PC-9 (cell line): Measurements from ENCODE around the gene LPCAT1. TPM values are rescaled to one million over a fixed set of nuclear protein-coding genes. Genes with fewer than 3 reads are reported as not detected.

Source experiments
- BruUV-seq: library from RNA; stranded (reverse); fragments of 400-500 nt; replicated peaks from 2 replicates; lab custom pipeline; 2021; lab: Mats Ljungman, UMichigan
- CTCF ChIA-PET: fragments of 300-600 bp; sonication (Branson Sonifier 250); formaldehyde crosslinking; loops from one replicate; lab custom pipeline; 2022; ENCODE audit warnings: antibody characterized with exemption; lab: Charles Lee
- POLR2A ChIA-PET: fragments of 300-600 bp; sonication (Branson Sonifier 250); formaldehyde crosslinking; loops from one replicate; lab custom pipeline; 2022; ENCODE audit warnings: antibody characterized with exemption; ENCODE audit not compliant: unreplicated experiment; lab: Charles Lee
- DNase-seq, 2 experiments: peaks; one replicate each; pipeline versions ENCODE4 v3.0.0 to v3.0.0-alpha.2; 2015 to 2022; ENCODE audit warnings: mixed read lengths in 1 of 2
- H2AFZ ChIP-seq: fragments of 200-600 bp; sonication (generic); 2 replicates; pipeline ENCODE4 v1.8.1; 2017; ENCODE audit warnings: antibody characterized with exemption
- H3F3A ChIP-seq: fragments of 200-600 bp; sonication (generic); 2 replicates; pipeline ENCODE4 v1.8.1; 2017; ENCODE audit warnings: antibody characterized with exemption, mild to moderate bottlenecking, low read depth; ENCODE audit not compliant: insufficient read depth
- H3K27ac ChIP-seq: fragments of 200-600 bp; sonication (generic); 2 replicates; pipeline ENCODE4 v1.6.1; 2016; ENCODE audit warnings: mixed run types
- H3K27me3 ChIP-seq: fragments of 200-600 bp; sonication (generic); 2 replicates; pipeline ENCODE4 v1.6.1; 2016; ENCODE audit warnings: low read depth, mixed run types; ENCODE audit not compliant: insufficient read depth
- H3K36me3 ChIP-seq: fragments of 200-600 bp; sonication (generic); 2 replicates; pipeline ENCODE4 v1.6.1; 2016; ENCODE audit warnings: low read depth, mixed run types
- H3K4me1 ChIP-seq: fragments of 200-600 bp; sonication (generic); replicated peaks from 2 replicates; pipeline ENCODE4 v1.6.1; 2016; ENCODE audit warnings: mixed run types; ENCODE audit not compliant: insufficient read depth
- H3K4me2 ChIP-seq: fragments of 200-600 bp; sonication (generic); 2 replicates; pipeline ENCODE4 v1.6.1; 2017; ENCODE audit warnings: mixed run types
- H3K4me3 ChIP-seq: fragments of 200-600 bp; sonication (generic); 2 replicates; pipeline ENCODE4 v1.6.1; 2016; ENCODE audit warnings: mixed run types
- H3K79me2 ChIP-seq: fragments of 200-600 bp; sonication (generic); 2 replicates; pipeline ENCODE4 v1.6.1; 2017; ENCODE audit warnings: low read depth, mixed run types
- H3K9me2 ChIP-seq: fragments of 200-600 bp; sonication (generic); 2 replicates; pipeline ENCODE4 v1.8.1; 2017; ENCODE audit warnings: mild to moderate bottlenecking; ENCODE audit not compliant: insufficient read depth
- H3K9me3 ChIP-seq: fragments of 200-600 bp; sonication (generic); 2 replicates; pipeline ENCODE4 v1.8.1; 2016; ENCODE audit warnings: low read depth; ENCODE audit not compliant: insufficient read depth
- H4K20me1 ChIP-seq: fragments of 200-600 bp; sonication (generic); 2 replicates; pipeline ENCODE4 v1.8.1; 2017; ENCODE audit not compliant: insufficient read depth
- CTCF ChIP-seq: fragments of 200-600 bp; sonication (generic); conservative IDR thresholded peaks from 2 replicates; pipeline ENCODE4 v1.6.1; 2017; ENCODE audit warnings: mixed run types, antibody characterized with exemption, mild to moderate bottlenecking, moderate library complexity
- EZH2 ChIP-seq: fragments of 200-600 bp; sonication (generic); IDR thresholded peaks from 2 replicates; pipeline ENCODE4 v1.8.0; 2017; ENCODE audit warnings: antibody characterized with exemption, low read depth
- intact Hi-C: fragments of 100-400 bp; cut with micrococcal nuclease; formaldehyde crosslinking; loops from one replicate; pipeline ENCODE4 v1.10.0; 2022; ENCODE audit not compliant: unreplicated experiment
- total RNA-seq: library from RNA; stranded (reverse); gene quantifications from 2 replicates; pipeline ENCODE4 v1.2.3, GENCODE V29; 2021

The LPCAT1 gene
- total RNA-seq, 1 experiment from 2014 or later: 96.1 TPM

GRCh38 chr5:1488882-1489680 is 34.7 kb downstream of the LPCAT1 start:
- CTCF ChIA-PET: no interaction called here

GRCh38 chr5:1487079-1487764 is 36.5 kb downstream of the LPCAT1 start:
- Histone ChIP-seq H3K79me2 (no peaks in the 10 kb centered on the region), H2AFZ (no peak overlapping the region), H3K9me2 (no peaks in the 10 kb centered on the region), H3K9me3 (no peaks in the 10 kb centered on the region), H3K4me3 (no peak overlapping the region), H3K27me3 (no peaks in the 10 kb centered on the region), H3K36me3 (peaks cover 4% of the 10 kb centered on the region; the same call in 1 of the 2 replicates), H3K27ac (no peak overlapping the region), H4K20me1 (peaks cover 27% of the 10 kb centered on the region), H3K4me2 (no peak overlapping the region), H3K4me1 (no peaks in the 10 kb centered on the region), H3F3A (no peaks in the 10 kb centered on the region)
- DNase-seq: no peak
- TF ChIP-seq CTCF (no peak), EZH2 (no peak)
- intact Hi-C loops: no loop called here
- ChIA-PET POLR2A (no interaction called here), CTCF (no interaction called here)
- no TSS peak for BruUV-seq

More at GRCh38 chr5:1488882-1489680, 34.7 kb downstream of the LPCAT1 start:
- H4K20me1 ChIP-seq: peaks cover 43% of the 10 kb centered on the region
- peaks cover 4% of the 10 kb centered on the region; the same call in 1 of the 2 replicates for H3K36me3 ChIP-seq
- no peaks in the 10 kb centered on the region for H3K9me3 ChIP-seq
- intact Hi-C loops: no loop called here
- no peak overlapping the region for H3K27ac ChIP-seq
- H3K4me2 ChIP-seq: no peak overlapping the region
- no peak overlapping the region for H3K4me3 ChIP-seq
- H3K9me2 ChIP-seq: no peaks in the 10 kb centered on the region
- no peaks in the 10 kb centered on the region for H3K27me3 ChIP-seq
- no TSS peak for BruUV-seq
- no peak for DNase-seq
- TF ChIP-seq CTCF (no peak), EZH2 (no peak)
- no peak overlapping the region for H2AFZ ChIP-seq
- H3K4me1 ChIP-seq: no peaks in the 10 kb centered on the region
- no peaks in the 10 kb centered on the region for H3K79me2 ChIP-seq
- no peaks in the 10 kb centered on the region for H3F3A ChIP-seq
- POLR2A ChIA-PET: no interaction called here

GRCh38 chr5:1486271-1486670 is 37.5 kb downstream of the LPCAT1 start:
- DNase-seq: no peak
- no peak for TF ChIP-seq CTCF
- no peak for TF ChIP-seq EZH2
- H3K79me2 ChIP-seq: no peaks in the 10 kb centered on the region
- intact Hi-C loops: no loop called here
- 0 out of 2 replicates have a peak, but pooled peaks cover 4% of the 10 kb centered on the region for H3K36me3 ChIP-seq
- POLR2A ChIA-PET: no interaction called here
- H2AFZ ChIP-seq: no peak overlapping the region
- no peaks in the 10 kb centered on the region for H3K4me1 ChIP-seq
- CTCF ChIA-PET: no interaction called here
- no peaks in the 10 kb centered on the region for H3K9me2 ChIP-seq
- no peaks in the 10 kb centered on the region for H3K9me3 ChIP-seq
- no peak overlapping the region for H3K27ac ChIP-seq
- H4K20me1 ChIP-seq: peaks cover 33% of the 10 kb centered on the region
- BruUV-seq: no TSS peak
- H3K4me2 ChIP-seq: no peak overlapping the region
- no peaks in the 10 kb centered on the region; the same call in 1 of the 2 replicates for H3F3A ChIP-seq
- H3K4me3 ChIP-seq: no peak overlapping the region
- H3K27me3 ChIP-seq: no peaks in the 10 kb centered on the region
